ENCODE measurements around the gene CERKL.
A peak's percentile ranks its signal among the peaks of the same experiment; 100 is the strongest.

CERKL gene

GRCh38 chr2:181576431-181576830, 80.5 kb downstream of the CERKL start:
- no peak for DNase-seq

DNA sequence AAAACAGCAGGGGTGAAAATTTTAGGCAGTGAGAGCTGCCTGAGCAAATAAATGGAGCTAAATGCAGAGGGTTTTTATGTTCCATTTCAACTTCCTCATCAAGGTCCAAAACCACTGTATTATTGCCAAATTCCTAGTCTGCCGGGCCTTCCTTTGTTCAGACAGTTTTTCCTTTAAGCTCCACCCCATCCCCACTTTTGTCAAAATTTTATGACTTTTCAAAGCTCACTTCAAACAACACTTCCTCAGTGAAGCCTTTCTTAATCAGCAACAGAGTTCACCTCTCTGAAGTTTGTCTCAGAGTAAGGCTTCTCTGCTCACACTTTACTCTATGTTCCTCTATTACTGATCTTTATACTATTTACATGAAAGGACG, 81.3 kb downstream of the CERKL start:
- no peak for DNase-seq

GRCh38 chr2:181575024-181575649, 81.8 kb downstream of the CERKL start:
- DNase-seq: peak in 1 of 14 donors; percentile 73

DNA sequence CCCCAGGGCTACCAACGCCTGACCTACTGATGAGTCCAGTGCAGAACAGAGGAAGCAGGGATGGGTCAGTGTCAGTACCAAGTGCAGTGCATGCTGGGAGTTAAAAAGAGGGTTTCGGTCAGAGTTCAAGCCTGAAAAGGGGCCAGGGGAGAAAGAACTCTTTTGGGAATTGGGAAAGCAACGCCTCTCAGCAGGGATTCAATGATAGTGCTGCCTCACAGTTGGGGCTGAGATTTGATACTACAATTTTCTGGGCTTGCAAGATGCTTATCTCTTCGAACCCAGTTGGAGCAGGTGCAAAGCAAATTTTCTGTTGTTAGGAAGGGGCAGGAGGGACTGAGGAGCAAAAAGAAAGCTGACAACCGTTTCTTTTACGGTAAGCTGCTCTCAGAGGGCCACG, 82.6 kb downstream of the CERKL start:
- DNase-seq: peak in 1 of 14 donors; percentile 52

DNA sequence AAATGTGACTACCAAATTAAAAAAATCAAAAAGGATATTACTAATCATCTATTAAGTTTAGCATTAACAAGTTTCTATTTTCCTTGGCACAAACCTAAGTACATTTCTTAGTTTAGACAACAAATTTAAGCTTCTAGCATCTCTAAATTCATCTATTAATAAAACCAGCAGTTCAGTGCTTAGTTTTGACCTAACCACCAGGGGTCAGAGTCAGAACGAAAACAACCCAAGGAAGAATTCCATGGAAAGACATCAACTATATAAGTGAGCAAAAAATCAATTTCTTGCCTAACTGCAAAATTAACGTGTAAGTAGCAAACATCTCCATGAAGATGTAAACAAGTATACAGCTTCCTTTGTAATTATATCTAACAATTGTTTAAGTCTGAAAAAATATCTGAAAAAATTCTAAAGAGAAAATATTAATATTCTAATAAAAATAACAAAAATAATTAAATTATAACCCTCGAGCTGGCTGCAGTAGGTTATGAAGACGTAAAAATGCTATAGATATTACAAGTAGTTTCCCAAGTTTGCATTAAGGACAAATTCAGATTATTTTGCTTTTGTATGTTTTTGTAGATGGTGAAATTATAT, 83.7 kb downstream of the CERKL start:
- peak in 1 of 14 donors; percentile 51 for DNase-seq

GRCh38 chr2:181570833-181571661, 85.9 kb downstream of the CERKL start:
- DNase-seq: no peak

DNA sequence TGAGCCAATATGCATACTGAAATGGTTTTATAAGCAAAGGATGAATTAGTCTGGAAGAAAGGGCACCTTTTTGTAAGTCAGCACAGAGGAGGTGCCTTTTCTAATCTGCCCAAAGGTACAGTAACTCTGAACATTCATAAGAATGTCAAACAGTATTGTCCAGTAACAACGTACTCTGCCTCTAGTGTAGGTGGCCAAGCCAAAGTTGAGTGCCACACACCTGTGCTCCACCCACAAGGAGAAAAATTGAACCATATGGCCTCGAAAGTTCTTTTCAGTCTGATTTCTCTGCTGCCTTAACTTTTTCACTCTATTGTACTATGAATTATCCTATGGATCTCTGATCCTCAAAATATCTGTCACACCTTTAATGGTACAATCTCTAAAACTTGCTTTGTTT, 86.8 kb downstream of the CERKL start:
- no peak for DNase-seq

DNA sequence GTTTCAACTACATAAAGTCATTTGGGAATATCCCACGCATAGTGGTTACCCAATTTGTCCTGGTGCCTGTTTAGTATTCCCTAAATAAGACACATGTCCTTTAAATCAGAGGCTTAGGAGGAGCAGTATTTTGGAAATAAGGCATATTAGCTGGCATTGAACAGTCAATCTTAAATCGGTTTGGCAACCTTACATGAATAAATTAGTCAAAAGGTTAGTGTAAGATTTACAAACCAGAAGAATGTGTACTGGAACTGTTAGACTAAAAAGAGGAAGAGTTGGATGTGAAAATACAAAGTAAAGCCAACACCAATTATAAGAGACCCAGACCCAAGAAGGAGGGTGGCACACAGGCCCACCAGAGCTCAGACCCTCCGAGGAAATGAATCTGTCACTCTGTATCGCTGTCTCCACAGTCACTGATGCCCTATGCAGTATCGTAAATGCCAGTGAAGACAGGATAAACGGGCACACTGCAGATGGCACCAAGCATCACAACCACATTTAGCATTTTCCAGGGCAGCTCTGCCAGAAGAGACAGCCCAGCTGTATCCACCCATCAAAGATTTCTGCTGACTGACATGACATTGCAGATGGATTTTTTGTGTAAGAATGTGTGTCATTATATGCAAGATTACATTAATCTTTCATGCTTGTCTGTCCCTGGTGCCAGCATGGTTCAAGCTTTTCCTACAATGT, 90.4 kb downstream of the CERKL start:
- DNase-seq: peak in 1 of 14 donors; percentile 71

DNA sequence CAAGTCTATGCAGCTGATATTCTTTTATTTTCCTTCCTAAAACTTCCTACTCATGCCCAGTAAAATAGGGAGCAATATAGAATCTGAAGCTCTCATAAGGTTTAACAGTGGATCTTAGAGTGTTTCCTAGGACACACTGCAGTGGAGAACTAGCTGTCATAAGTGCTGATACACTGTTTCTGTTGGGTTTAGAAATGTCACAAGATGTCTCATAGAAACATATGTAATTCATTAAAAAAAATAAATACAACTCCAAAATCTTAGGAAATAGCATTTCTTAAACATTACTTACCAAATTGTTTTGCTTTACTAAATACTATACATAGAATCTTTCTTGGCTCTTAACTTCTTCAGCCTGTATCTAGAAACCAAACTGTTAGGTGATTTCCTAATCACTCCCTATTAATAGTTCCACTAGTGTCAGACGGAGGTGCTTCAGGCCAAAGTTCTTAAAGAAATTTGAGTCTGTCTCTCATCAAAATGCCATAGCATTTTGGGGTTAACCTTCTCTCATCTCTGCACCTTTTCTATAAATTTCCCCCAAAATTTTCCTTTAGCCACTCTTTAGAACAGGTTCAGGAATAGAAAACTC, 93.7 kb downstream of the CERKL start:
- DNase-seq: no peak

- DNase-seq: no peak
Observed at GRCh38 chr2:181558371-181558770, 98.5 kb downstream of the CERKL start.

GRCh38 chr2:181554061-181554830, 102.7 kb downstream of the CERKL start:
- DNase-seq: no peak

- no peak for DNase-seq
Observed at GRCh38 chr2:181553244-181553643, 103.7 kb downstream of the CERKL start.

- DNase-seq: no peak
Observed at GRCh38 chr2:181552808-181553207, 104.1 kb downstream of the CERKL start.

DNA sequence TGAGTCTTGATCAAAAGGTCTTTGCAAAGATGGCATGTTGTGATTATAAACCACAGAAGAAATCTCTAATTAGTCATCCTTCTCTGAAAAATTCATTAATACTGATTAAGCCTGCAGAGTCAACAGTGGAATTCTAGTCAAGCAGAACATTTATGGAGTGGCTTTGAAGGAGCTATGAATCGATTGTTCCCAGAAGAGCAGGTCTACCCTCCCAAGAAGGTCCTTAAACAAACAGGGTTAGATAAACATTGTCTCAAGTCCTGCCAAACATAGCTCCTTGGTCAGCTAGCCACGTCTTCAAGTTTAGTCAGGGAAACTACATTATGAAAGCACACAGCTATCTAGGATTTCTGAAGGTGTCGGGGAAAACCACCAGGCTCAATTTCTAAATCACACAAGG, 110.8 kb downstream of the CERKL start:
- no peak for DNase-seq

DNA sequence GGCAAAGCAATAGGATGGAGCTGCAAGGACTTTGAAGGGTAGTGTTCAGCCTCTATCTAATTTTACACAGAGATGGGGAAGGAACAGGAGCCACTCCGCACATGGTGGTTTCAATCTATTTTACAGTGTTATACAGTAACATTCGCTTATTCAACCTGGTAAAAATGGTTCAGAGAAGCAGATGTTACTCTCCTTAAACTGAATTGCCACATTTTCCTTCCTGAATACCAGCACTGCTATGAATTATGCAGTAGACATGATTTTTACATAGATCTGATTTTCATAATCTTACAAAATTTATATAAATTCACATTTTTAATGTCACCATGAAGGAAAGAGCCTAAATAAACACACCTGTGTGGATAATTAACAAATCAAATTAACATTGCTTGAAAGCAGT, 114.7 kb downstream of the CERKL start:
- DNase-seq: no peak

GRCh38 chr2:181540421-181540820, 116.5 kb downstream of the CERKL start:
- DNase-seq: no peak

DNA sequence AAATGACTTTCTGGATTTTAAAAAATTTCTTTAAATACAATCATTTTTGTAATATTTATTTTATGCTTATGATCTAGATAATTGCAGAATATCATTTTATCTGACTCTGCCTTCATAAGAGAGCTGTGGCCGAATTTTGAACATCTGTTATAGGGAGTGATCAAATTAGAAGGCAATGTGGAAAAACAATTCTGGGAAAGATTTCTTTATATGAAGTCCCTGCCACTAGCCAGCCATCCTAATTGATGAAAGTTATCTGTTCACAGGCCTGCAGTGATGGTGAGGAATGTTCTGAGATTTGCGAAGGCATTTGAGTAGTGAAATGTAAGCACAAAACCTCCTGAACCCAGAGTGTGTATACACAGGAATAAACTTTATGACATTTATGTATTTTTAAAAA, 120.2 kb downstream of the CERKL start:
- DNase-seq: no peak

- DNase-seq: no peak
Observed at GRCh38 chr2:181528441-181528840, 128.5 kb downstream of the CERKL start.

DNA sequence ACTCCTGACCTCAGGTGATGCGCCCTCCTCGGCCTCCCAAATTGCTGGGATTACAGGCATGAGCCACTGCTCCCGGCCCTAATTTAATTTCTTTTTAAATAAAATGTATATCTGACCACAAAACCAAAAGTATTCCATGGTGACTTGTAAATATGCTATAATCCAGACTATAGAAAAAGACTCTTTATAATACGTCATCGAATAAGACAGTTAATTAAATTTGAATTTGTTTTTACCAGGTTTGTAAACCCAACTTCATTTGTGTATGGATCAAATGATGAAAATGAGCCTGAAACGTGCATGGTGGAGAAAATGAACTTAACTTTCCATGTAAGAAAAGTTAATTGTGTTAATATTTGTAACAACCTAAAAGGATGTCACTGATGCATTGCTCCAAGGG, 129.8 kb downstream of the CERKL start:
- no peak for DNase-seq

DNA sequence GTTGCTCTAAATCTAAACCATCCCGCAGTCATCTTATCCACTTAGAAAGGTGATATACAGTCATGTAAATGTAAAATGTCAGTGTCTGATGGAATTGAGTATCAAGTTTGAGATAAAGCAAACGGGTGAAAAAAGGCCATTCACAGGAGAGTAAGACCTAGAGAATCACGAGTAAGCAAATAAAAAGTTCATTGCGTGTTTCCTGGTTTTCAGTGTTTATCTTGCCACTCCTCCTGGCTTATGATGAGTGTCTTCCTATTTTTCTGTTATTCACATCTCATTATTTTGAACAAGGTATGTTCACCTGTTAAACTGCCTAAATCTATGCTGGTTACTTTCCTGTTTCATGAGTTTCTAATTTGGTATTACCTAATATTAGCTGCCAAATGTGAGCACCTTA, 130.9 kb downstream of the CERKL start:
- no peak for DNase-seq

- no peak for DNase-seq
Observed at GRCh38 chr2:181523756-181524155, 133.1 kb downstream of the CERKL start.

- DNase-seq: no peak
Observed at GRCh38 chr2:181520253-181520652, 136.7 kb downstream of the CERKL start.

Measured in C1 segment of cervical spinal cord (tissue), 14 donors.